Femur (tissue), 1 donor: Measurements from ENCODE around the gene SEPSECS.
"Not testable (repeated sequence)": the region's sequence is repeated elsewhere in the genome, so short reads cannot be mapped to it uniquely, and the experiment has no call there.

ENCODE experiments used
- DNase-seq: peaks from one replicate; pipeline ENCODE4 v3.0.0-alpha.2; 2017

SEPSECS gene

DNA sequence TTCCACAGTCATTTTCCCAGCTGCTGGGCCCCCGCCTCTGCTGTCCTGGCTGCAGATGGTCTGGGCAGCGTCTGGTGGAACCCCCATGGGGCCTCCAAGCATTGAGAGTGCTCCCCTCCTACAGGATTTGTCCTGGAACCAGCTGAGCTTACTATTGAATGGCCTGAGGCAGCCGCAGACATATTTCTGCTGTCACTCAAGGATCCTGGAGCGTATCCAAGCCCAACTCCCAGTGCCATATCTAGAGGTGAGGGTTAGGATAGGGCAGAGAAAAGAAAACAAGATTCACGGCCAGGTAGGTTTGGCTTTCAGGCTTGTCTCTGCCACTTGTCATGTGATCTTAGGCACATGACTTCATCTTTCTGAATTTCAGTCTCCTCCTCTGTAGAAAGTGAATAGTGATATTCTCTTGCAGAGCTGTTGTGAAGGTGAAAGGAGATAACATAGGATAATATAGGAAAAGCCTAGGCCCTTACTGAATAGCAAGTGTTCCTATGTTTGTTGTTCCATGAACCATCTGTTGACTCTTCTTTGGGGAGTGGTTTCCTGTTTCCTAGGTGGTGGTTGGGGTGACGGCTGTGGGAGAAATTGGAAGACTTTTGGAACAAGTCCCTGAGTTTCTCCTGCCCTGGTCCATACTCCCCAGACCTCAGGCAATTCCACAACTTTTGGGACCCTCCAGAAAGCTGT lies 52.3 kb downstream of the SEPSECS start:
- DNase-seq: peak; percentile 61

DNA sequence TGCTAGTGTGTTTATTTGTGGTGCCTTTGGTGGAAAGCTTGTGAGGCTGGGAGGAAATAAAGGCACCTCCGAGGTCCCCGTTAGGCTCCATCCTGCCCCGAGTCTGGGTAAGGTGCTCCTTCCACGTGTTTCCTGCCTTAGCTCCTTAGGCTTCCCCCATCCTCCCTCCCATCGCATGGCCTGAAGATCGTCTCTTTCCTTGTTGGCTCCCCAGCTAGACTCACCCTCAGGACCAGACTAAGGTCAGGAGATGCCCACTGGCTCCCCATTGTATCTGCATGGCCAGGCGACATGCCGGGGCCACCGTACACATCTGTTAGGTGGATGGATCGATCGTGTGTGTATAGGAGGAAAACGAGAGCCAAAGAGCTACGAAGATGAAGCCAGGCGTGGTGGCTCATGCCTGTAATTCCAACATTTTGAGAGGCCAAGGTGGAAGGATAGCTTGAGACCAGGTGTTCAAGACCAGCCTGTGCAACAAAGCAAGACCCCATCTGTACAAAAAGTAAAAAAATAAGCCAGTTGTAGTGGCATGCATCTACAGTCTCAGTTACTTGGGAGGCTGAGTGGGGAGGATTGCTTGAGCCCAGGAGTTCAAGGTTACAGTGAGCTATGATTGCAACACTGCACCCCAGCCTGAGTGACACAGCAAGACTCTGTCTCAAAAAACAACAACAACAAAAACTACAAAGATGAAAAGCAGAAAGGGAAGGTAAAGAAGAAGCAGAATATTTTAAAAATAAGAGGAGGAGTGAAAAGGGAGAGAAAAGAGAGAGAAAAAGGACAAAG lies 53.7 kb downstream of the SEPSECS start:
- DNase-seq: no peak

DNA sequence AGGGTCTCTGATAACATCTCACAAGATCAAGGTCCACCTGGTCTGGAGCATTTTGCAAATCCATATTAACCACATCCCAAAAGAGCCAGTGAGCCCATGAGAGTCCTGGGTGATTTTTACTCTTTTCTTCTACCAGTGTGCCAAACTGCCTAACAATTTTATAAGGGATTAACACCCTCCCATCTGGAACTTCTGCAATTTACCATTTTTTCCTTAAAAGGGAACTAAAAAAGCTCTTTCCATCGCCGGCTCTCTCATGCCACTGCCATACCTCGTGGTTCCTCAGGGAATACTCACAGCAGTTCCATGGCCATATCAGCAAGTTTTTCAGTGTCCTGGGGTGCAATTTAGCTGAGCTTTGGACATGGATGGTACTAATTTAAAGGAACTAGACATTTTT lies 55.7 kb downstream of the SEPSECS start:
- no peak for DNase-seq

DNA sequence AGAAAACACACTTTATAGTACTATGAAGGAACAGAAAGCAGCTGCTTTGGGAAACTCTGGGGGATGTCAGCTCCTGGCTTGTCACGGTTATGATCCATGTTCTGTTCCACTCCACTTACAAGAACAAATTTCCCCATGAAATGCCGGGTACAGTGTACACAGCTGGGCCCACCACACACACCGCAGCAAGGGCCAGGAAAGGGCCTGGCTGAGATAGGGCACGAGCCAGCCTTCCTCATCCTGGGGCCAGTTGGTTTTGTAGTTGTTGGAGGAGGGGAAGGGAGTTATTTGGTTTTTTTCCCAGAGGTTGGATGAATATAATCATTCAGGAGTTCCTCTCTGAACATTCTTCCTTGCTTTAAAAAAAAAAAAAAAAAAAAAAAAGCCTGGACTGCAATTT lies 56.8 kb downstream of the SEPSECS start:
- DNase-seq: peak; percentile 61

DNA sequence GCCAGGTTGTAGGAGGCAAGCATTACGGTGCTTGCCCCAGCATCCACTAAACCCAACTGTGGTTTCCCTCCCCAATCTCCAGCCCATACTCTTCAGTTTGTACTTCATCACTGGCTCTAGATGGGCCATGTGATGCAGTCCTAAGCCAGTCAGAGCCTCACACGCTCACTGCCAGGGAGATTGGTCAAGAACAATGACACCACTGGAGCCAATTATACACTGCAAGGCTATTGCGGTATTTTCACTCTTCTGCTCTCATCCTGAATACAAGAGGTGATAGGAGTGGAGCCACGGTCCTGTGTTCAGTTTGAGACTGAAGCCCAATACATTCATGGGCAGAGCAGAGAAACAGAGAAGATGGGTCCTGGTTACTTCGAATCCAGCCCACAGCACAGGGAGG lies 58.4 kb downstream of the SEPSECS start:
- no peak for DNase-seq

DNA sequence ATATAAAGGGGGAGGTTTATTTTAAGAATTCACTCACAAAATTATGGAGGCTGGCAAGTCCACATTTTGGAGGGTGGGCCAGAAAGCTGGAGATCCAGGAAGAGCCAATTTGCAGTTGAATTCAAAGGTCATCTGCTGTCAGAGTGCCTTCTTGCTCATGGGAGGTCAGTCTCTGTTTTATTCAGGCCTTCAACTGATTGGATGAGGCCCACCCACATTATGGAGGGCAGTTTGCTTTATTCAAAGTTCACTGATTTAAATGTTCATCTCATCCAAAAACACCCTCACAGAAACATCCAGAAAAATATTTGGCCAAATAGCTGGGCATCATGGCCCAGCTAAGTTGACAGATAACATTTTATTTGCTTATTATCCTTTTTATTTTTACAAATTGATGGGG lies 59.5 kb downstream of the SEPSECS start:
- no peak for DNase-seq

DNA sequence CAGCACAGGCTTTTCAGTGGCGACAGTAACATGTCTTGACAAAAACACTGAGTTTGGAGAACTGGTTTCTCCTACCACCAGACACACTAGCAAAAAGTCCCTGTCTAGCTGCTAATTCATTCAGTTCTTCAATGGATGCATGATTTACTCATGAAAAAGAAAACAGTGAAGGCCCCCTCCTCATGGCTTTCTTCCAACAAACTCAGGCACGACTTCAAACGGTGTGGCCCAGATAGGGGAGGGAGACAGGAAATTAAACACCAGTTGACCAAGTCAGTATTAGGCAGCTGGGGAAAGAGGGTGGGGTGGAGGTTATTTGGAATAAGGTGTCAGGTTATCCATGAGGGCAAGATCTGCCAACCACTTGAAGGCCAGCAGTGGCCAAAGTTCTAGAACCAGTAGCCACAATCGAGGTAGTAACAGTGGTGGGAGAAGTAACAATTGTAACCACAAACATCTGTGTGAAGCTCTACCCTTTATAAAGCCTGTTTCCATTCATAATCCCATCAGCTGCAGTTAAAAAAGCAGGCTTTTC lies 60.2 kb downstream of the SEPSECS start:
- no peak for DNase-seq

DNA sequence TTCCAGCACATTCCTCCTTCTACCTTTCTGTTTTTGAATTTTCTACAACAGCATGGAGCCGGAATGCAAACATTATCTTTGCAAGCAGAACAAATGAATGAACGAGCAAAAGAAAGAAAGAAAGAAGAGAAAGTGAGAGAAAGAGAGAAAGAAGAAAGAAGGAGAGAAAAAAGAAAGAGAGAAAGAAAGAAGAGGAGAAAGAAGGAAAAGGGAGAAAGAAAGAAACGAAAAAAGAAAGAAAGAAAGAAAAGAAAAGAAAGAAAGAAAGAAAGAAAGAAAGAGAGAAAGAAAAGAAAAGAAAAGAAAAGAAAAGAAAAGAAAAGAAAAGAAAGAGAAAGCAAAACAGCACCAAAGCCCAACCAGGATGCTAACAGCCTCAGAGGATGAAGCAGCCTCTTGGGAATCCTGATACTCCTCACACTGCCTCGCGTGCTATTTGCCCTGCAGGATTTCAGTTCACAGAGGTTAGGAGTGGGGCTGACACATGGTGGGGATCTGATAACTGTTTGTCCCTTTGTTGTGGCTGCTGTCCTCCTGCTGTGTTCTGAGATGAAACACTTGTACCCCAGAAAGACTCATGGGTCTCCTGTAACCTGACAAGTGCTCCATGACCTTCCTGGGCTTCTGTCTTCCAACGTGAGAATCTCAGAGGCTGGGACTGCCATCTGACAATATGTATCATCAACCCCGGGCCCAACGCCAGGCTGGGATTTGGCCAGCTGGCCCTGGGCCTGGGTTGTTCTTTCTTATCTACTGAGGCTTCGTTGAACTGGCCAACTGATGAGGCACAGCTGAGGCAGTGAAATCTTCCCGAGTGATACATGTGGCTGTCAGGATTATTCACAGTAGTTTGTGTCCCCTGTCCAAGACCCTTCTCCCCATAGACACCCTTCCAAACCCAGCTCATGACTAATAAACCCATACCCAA lies 61.0 kb downstream of the SEPSECS start:
- DNase-seq: peak; percentile 85

DNA sequence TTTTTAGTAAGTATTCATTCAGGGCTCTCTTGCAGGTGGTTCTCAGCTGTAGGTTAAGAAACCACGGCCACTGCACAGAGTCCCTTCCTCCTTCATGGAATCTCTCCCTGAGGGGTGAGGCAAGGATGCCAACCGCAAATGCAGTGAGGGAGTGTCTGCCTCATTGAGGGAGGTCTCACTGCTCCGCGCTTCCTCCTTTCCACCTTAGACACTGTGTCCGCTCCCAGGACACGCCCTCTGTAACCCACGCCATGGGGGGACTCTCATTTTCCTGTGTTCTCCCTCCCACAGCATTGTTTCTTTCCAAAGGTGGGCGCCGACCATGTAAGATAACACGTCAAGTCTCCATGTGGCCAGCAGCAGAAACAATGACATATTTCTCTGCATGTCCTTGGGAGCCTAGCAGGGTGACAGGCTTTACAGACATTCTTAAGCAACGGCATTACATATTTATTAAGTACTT lies 63.2 kb downstream of the SEPSECS start:
- DNase-seq: no peak

DNA sequence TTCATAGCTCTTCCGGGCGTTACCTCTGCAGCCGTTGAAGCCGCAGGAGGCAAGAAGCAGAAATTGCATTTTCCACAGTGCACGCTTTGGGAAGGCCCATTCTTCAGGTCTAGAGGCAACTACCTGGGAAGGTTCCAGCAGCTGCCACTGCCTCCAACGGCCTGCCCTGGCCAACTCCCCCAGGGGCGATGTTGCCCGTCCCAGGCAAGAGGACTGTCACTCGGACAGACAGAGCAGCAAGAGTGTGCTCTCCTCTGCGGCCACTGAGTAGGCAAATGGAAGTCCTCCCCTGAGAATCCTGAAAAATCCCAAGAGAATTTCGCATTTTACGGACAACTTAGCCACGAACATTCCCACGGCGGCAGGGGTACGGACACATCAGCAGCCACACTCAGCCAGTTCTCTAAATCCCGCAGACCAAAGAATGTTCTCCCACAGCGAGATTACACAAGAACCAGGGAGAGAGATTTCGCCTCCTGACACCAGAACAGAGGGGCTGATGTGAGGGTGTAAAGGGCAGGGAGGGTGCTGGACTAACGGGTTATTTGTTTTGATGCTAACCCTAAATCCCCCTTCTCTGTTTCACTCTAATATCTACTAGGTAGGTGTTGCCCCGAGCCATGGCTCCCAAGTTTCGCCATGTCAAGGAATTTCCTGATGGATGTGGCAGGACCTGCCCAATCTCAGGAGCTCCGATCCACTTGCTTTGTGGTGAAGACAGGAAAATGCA lies 63.8 kb downstream of the SEPSECS start:
- DNase-seq: peak; percentile 10

DNA sequence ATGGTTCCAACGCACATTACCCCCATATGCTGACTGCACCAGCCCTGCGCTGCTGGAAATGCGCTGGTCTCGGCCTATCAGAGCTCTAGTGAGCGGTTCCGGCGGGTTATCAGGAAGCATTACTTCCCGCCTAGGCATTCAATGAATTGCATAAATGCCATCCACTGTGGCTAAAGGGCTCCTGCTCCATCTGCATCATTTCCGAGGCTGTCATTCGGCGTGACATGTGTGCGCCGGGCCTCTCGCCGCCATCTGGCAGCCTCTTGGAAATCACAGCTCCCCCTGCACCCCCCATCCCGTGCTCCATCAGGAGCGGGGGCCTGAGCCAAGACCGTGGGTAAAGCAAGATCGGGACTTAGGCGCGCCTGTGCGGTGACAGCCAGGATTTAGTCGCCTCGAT lies 64.4 kb downstream of the SEPSECS start:
- peak; percentile 51 for DNase-seq

DNA sequence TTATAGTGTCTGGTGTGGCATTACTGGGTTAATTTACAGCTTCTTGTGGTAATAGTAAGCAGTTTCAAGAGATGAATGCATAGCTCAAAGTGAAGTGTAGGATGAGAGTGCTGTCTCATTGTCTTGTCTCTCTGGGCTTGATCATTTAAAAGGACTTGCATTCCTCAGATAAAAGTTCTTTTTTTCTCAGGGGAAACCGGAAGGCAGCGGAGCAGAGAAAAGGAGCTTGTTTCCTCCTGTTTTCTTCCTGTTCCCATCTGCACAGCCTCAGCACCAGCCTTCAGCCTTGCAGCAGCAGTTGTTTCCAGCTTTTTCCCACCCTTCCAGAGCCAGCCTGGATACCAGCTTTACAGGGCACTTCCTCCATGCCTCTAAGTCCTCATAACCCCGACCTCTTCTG lies 68.1 kb downstream of the SEPSECS start:
- DNase-seq: no peak

DNA sequence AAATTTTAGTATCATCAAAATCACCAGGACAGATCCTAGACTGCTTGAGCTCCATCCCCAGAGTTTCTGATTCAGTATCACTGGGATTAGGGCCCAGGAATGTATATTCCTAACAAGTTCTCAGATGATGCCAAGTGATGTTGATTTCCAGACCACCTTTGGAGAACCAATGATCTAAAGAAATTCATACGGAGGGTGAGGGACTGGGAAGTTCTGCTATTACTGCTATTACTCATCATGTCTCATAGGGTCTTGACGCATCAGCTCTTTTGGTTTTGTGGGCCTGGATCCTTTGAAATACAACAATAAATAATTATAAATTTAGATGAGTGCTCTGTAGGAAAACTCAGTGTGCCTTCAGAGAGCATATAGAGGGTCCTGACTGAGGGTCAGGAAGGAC lies 69.7 kb downstream of the SEPSECS start:
- DNase-seq: no peak

DNA sequence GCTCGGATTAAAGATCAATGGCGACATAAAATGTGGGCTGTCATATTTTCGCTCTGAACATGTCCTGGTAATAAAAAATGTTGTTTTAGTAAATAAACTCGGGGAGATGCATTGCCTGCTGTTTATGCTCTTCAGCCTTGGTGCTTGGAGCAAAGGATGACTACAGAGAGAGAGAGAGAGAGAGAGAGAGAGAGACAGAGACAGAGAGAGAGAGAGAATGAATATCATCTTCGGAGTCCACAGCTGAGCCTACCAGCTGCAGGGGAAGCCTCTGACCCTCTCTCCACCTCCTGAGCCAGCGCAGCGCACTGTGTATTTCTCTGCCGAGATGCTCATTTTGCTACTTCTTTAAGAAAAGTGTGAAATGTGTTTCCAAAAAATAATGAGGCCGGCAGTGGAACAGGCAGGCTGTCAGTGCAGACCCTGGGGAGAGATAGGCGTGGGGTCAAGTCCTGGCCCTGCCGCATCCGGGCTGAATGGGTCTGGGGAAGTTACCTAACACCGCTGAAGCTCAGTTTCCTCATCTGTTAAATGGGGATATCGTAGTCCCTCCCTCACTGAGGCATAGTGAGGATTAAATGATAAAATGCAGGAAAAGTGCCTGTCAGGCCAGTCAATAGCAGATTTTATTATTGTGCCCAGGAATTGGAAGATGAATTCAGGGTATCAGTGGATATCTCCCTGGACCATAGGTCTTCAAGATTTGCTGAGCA lies 71.0 kb downstream of the SEPSECS start:
- DNase-seq: no peak

DNA sequence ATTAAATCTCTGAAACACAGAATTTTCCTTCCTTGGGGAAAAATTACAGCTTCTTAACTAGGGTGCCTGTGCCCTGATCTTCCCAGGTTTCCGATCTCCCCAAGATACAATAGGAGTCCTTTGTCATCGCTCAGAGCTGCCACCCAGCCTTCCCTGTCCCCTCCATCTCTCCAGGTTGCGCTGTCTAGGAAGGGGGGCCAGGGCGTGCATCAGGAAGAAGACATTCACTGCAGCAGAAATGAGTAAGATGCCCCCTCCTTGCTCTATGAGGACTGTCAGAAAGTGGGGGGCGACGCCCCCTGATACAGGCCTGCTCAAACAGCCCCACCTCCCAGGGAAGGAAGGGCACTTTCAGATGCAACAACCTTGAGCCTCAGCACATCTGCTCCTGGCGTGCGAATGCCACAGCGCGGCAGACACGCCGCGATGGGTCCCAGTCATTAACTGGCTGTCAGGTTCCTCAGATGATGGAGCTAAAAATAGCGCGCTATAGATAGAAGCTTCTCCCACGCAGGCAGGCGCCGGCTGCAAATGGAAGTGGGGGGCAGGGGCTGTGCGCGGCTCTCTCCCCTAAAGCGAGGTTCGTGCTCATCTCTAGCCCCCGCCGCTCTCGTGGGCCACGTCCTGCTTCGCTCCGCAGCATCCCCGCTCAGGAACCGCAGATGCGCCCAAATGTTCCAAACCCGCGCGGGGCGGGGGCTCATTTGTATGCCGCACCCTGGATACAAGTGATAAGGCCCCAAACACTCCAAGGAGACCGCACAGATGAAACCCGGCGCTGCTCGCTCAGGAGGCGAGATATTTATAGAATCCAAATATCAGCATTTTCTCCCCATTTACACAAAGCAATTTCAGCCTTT lies 71.9 kb downstream of the SEPSECS start:
- DNase-seq: peak; percentile 46

DNA sequence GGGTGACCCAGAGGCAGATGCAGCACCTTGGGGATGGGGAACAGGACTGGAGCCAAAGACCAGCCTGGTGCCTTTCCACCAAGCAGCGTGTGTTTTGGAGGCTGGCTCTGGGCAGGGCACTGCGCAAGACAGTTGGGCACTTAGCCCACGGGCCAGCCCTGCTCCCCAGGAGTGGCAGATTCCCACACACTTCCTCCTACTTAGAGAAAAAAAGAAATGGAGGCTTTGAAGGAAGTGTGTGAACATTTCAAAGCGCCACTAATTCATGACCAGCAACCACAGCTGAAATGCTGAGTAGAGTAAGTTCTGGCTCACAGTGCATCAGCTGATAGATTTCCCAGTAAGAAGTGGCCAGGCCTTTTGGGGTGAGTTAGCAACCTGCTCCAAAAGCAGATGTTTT lies 74.6 kb downstream of the SEPSECS start:
- peak; percentile 24 for DNase-seq

DNA sequence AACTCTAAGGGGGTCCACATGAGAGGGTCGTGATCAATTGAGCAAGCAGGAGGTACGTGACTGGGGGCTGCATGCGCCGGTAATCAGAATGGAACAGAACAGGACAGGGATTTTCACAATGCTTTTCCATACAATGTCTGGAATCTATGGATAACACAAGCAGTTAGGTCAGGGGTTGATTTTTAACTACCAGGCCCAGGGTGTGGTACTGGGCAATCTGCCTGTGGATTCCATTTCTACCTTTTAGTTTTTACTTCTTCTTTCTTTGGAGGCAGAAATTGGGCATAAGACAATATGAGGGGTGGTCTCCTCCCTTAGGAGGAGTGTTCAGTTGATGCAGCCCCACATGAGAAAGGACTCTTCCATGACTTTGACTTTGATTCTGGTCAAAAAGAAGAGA lies 76.8 kb downstream of the SEPSECS start:
- DNase-seq: not testable (repeated sequence)

DNA sequence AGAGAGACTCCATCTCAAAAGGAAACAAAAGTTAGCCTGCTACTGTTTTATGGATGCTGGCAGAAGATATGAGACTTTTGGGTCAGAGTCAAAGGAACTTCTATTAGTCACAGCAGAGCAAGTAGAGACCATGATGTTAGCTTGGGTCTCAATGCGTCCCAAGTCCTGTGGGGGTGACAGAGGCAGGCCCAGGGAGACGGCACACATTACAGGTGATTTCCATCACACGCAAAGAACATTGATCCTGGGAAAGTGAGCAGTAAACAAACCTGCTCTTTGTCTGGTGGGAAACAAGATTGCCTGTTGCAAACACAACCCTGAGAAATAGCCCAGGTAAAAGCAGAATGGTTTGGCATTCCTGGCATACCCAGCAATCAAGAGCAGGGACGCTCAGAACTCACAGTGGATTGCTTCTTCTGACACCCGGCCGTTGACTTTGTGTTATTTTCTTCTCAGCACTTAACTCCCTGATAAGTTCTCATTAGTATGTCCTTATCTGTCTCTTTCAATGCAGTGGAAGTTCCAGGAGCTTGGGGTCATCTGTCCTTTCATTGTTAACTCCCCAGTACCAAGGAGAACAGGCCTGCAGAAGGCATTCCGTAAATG lies 78.3 kb downstream of the SEPSECS start:
- DNase-seq: no peak

DNA sequence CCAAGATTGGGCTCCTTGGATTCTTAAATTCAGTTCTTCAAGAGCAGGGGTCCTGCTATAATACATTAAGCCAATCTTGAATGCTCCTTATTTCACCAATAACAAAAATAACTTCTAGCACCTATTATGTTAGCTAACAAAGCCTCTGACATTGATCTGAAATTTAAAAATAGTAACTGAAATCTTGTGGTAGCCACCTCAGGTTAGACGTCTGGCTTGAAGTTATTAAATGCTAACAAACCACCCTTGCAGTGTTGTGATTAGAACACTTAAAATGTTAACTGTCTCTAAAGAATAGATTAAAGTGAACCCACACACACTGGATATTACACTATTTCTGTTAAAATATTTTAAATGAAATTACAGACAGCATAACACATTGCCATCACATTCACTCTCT lies 79.7 kb downstream of the SEPSECS start:
- DNase-seq: no peak

DNA sequence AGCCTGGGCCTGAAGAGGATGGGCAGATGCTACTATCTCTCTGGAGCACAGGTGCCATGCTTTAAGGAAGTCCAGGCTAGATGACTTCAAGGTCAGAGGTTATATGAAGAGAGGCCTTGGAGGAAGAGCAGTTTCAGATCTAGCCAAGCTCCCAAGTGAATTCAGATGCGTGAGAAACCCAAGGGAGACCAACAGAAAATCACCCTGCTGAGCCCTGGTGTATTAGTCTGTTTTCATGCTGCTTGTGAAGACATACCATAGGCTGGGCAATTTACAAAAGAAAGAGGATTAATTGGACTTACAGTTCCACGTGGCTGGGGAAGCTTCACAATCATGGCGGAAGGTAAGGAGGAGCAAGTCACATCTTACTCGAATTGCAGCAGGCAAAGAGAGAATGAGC lies 81.7 kb downstream of the SEPSECS start:
- no peak for DNase-seq
